ENCODE data around the gene HLA-DQB2.
A peak's percentile ranks its signal among the peaks of the same experiment; 100 is the strongest.

Gene HLA-DQB2

DNA sequence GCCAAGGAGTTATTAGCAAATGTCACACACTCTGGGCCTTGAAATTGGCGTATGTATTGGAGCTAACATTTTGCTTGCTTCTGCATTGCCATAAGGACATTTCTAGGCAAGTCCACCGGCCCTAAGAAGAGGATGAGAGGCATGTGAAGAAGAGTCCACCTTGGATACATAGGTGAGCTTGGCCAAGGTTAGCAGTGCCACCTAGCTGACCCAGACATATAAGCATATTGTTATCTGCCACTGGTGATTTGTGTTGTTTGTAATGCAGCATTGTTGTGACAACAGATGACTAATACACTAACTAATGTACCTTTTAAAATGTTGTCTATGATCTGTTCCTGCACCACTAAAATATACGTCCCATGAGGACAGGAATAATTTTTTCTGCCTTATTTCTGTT lies 46.9 kb downstream of the HLA-DQB2 start:
- no peak overlapping the region for H3K27ac ChIP-seq
- TF ChIP-seq, protein P1, sequence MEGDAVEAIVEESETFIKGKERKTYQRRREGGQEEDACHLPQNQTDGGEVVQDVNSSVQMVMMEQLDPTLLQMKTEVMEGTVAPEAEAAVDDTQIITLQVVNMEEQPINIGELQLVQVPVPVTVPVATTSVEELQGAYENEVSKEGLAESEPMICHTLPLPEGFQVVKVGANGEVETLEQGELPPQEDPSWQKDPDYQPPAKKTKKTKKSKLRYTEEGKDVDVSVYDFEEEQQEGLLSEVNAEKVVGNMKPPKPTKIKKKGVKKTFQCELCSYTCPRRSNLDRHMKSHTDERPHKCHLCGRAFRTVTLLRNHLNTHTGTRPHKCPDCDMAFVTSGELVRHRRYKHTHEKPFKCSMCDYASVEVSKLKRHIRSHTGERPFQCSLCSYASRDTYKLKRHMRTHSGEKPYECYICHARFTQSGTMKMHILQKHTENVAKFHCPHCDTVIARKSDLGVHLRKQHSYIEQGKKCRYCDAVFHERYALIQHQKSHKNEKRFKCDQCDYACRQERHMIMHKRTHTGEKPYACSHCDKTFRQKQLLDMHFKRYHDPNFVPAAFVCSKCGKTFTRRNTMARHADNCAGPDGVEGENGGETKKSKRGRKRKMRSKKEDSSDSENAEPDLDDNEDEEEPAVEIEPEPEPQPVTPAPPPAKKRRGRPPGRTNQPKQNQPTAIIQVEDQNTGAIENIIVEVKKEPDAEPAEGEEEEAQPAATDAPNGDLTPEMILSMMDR (conservative IDR thresholded peaks at IDR 0.05): peak; percentile 17; the same call in 1 of the 2 replicates
- TF ChIP-seq ZFX (IDR thresholded peaks at IDR 0.05): no peak

- TF ChIP-seq ZFX (IDR thresholded peaks at IDR 0.05): no peak
- TF ChIP-seq, protein P1 (conservative IDR thresholded peaks at IDR 0.05): no peak
- H3K27ac ChIP-seq: no peak overlapping the region
These were observed 50.1 kb downstream of the HLA-DQB2 start for GRCh38 chr6:32713241-32713640.

- TF ChIP-seq, protein P1 (conservative IDR thresholded peaks at IDR 0.05): no peak
- TF ChIP-seq ZFX (IDR thresholded peaks at IDR 0.05): no peak
These were observed 53.7 kb downstream of the HLA-DQB2 start for GRCh38 chr6:32709625-32710024.

More at GRCh38 chr6:32709625-32710024, 53.7 kb downstream of the HLA-DQB2 start:
- H3K27ac ChIP-seq: no peak overlapping the region

Measured in C4-2B (cell line).